NCI-H1436 treated with DMSO at 0.1 percent for 48 hours (cell line): ENCODE measurements around the gene NYAP2.

Experiments
- DNase-seq: peaks from one replicate; lab custom pipeline; 2025; lab: John Stamatoyannopoulos, UW

The NYAP2 gene

GRCh38 chr2:225558399-225559071 is 159.0 kb downstream of the NYAP2 start:
- no peak for DNase-seq

GRCh38 chr2:225559072-225559415 is 159.5 kb downstream of the NYAP2 start:
- DNase-seq, result no peak

- peak; percentile 54 for DNase-seq
Measured at GRCh38 chr2:225566798-225567197, 167.3 kb downstream of the NYAP2 start.

GRCh38 chr2:225569995-225570394 is 170.5 kb downstream of the NYAP2 start:
- no peak for DNase-seq

- no peak for DNase-seq
Measured at GRCh38 chr2:225573603-225574002, 174.1 kb downstream of the NYAP2 start.

- no peak for DNase-seq
Measured at GRCh38 chr2:225574582-225575138, 175.2 kb downstream of the NYAP2 start.

GRCh38 chr2:225581135-225581534 is 181.6 kb downstream of the NYAP2 start:
- DNase-seq, result no peak

GRCh38 chr2:225581906-225582305 is 182.4 kb downstream of the NYAP2 start:
- DNase-seq, result no peak

- DNase-seq, result no peak
Measured at GRCh38 chr2:225582355-225583116, 183.0 kb downstream of the NYAP2 start.

GRCh38 chr2:225584796-225585195 is 185.3 kb downstream of the NYAP2 start:
- peak; percentile 16 for DNase-seq

GRCh38 chr2:225590932-225591331 is 191.4 kb downstream of the NYAP2 start:
- DNase-seq, result no peak

GRCh38 chr2:225597911-225598310 is 198.4 kb downstream of the NYAP2 start:
- no peak for DNase-seq

- no peak for DNase-seq
Measured at GRCh38 chr2:225598426-225598825, 198.9 kb downstream of the NYAP2 start.

- DNase-seq, result no peak
Measured at GRCh38 chr2:225598897-225599296, 199.4 kb downstream of the NYAP2 start.

GRCh38 chr2:225599856-225600255 is 200.3 kb downstream of the NYAP2 start:
- no peak for DNase-seq

- DNase-seq, result no peak
Measured at GRCh38 chr2:225600444-225600843, 200.9 kb downstream of the NYAP2 start.

- no peak for DNase-seq
Measured at GRCh38 chr2:225600865-225601264, 201.4 kb downstream of the NYAP2 start.

- no peak for DNase-seq
Measured at GRCh38 chr2:225602205-225602604, 202.7 kb downstream of the NYAP2 start.

GRCh38 chr2:225608136-225608535 is 208.6 kb downstream of the NYAP2 start:
- no peak for DNase-seq

- no peak for DNase-seq
Measured at GRCh38 chr2:225612636-225613035, 213.1 kb downstream of the NYAP2 start.

GRCh38 chr2:225614915-225615314 is 215.4 kb downstream of the NYAP2 start:
- no peak for DNase-seq

GRCh38 chr2:225615514-225615913 is 216.0 kb downstream of the NYAP2 start:
- DNase-seq, result no peak

GRCh38 chr2:225616372-225616771 is 216.9 kb downstream of the NYAP2 start:
- no peak for DNase-seq
